ENCODE results near the gene POLDIP2.

GRCh38 chr17:28396635-28397239, 39.4 kb upstream of the POLDIP2 start:
- TF ChIP-seq, protein P1, sequence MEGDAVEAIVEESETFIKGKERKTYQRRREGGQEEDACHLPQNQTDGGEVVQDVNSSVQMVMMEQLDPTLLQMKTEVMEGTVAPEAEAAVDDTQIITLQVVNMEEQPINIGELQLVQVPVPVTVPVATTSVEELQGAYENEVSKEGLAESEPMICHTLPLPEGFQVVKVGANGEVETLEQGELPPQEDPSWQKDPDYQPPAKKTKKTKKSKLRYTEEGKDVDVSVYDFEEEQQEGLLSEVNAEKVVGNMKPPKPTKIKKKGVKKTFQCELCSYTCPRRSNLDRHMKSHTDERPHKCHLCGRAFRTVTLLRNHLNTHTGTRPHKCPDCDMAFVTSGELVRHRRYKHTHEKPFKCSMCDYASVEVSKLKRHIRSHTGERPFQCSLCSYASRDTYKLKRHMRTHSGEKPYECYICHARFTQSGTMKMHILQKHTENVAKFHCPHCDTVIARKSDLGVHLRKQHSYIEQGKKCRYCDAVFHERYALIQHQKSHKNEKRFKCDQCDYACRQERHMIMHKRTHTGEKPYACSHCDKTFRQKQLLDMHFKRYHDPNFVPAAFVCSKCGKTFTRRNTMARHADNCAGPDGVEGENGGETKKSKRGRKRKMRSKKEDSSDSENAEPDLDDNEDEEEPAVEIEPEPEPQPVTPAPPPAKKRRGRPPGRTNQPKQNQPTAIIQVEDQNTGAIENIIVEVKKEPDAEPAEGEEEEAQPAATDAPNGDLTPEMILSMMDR (conservative IDR thresholded peaks at IDR 0.05; ENCODE audit: low read depth, low read length) = no peak
- TF ChIP-seq CEBPB (IDR thresholded peaks at IDR 0.05; ENCODE audit: low read depth, low read length) = no peak
- no peak for TF ChIP-seq RFX5 (IDR thresholded peaks at IDR 0.05; ENCODE audit: low read depth, low read length)
- no peak for TF ChIP-seq POLR2A (IDR thresholded peaks at IDR 0.05; ENCODE audit: low read depth, low read length)

Measured in IMR-90 (cell line).